GM21723 (cell line): ENCODE data around the gene POM121L2.
"Not testable (repeated sequence)": the region's sequence is repeated elsewhere in the genome, so short reads cannot be mapped to it uniquely, and the experiment has no call there.

Experiments
- ATAC-seq: cut with Tn5 transposase; IDR thresholded peaks from one replicate; pipeline ENCODE4 v1.9.1; 2021; ENCODE audit warnings: mild to moderate bottlenecking, moderate library complexity; ENCODE audit not compliant: unreplicated experiment

POM121L2 gene

DNA sequence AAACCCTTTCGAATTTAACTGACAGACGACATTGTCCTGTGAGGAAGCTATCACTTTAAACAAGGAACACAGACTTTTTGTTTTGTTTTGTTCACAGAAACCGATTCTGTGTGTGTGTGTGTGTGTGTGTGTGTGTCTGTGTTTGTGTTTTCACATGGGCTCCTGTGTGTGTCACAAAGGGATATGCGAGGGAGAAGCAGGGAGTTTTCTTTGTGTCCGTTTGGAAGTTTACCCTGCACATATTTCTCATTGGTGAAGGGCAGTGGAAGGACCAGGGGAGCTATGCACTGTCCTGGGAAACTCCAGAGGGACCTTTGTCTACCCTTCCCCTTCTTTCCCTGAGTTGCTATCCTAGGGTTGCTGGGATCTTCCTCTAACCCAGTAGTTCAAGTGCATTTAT, 17.7 kb downstream of the POM121L2 start:
- no peak for ATAC-seq

DNA sequence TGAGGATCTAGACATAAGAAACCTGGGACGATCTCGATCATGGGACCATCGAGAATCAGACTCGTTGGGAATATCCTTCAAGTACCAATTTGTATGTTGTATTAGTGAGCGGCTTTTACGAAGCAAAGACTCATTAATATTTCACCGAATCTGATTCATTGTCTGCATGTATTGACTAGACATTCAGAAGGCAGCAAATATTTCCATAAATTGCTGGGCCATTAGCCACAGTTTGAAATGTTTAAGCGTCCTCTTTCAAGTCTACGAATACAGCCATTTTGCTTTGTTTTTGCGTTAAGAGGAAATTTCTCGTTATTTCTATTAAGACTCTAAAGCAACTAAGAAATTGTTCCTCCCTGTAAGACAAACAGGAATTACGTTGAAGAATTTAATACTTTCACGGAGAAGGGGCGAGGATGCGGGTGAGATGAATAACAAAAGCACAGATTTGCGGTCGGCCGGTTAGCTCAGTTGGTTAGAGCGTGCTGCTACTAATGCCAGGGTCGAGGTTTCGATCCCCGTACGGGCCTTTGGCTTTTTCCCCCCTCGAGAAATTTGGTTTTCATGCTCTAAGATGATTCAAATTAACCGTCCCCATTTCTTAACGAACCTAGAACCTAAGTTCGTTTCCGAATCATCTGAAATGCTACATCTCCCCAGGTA, 18.5 kb downstream of the POM121L2 start:
- ATAC-seq: no peak

DNA sequence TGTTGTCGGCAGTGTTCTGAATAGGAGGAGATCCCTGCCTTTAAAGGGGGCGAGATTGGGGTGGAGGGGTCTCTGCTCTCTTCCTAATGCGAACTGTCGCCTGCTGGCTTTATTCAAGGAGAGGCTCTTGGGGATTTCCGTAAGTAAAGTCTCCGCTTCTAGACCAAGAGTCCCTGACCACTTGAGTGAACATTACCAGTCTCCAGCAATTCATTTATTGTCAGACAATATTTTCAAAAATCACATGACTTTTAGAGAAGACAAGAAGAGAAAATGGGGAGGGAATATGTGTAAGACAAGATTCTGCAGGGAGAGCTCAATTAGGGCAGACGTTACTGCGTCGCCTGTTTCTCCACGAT, 21.2 kb downstream of the POM121L2 start:
- no peak for ATAC-seq

DNA sequence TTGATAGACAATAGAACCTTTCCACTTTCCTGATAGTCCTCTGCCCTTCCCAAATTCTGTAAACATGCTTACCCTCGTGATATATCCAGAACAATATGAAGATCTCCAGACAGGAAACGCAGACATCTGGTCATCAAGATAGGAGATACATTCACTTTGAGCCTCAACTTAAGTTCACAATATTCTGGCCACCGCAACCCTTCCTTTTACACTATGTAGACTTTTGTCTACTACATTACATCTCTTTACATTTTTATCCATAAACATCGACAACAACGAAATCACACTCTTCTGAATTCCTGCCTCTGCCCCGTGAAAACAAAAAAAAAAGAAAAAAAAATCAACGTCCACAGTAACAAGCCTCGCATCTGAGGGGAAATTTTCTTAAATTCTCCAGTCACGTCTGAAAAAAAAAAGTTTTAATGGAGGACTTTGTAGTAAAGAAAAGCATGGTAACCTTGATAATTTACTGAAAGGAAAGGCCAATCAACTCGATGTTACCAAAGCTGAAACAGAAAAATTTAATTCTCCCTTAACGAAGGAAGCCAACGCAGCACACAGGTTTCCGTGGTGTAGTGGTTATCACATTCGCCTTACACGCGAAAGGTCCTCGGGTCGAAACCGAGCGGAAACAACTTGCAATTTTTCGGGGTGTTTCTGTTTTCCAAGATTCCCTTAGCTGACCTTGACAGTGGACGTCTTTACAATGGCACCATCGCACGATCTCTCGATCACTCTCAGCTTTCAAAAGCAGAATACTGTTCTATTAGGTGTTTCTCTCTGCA, 21.8 kb downstream of the POM121L2 start:
- no peak for ATAC-seq

DNA sequence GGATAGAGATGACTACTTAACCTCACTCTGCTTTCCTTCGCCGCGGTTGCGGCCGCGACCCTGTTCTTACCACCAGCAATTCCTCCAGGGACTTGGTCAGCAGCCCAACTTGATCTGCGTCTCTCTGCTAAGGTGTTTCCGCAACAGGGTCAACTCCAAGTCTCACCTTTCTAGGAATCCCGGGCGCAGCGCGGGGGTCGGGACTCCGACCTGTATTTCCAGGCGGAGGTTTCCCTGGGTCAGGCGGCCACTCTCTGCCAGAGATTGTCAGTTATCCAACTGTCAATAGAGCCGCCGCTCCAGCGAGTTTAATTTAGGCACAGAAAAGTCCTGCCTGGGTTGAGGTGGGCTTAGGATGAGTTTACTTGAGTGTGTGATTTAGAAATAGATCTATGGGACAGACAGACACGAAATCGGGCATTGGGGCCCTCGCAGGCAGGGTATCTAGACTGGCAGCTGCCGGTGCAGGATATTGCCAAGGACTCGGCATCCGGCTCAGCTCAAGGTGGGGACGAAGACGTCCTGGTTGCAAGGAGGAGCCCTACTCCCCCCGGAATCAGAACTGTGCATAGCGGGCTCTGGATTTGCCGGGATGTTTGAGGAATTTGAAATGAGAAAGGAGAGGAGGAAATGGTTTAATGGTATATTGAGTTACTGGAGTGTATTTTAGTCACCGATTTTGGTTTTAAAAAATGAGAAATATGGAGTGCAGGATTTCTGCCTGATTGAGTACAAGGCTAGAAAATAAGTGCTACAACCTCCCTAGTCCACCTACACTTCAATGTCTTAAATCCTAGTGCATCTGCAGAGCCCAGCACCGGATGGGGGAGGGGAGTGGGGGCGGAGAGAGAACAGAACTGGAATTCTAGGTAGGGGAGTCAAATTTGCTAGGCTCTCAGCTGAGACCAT, 23.7 kb downstream of the POM121L2 start:
- no peak for ATAC-seq

DNA sequence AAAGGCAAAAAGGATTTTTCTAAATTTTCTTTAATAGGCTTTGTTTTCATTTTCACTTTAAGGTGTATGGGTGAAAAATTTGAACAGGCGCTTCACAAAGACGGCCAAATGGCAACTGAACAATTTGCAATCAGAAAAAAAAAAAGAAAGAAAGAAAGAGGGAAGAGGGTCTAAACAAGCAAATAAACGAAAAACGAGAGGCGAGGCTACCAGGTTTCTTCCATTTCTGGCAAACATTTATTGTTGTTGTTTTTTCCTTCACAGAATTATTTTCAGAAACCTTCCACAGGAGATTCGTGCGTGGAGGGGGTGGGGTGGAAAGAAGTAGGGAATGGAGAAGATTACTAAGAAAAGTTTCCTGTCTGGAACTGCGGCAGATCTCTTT, 24.3 kb downstream of the POM121L2 start:
- no peak for ATAC-seq

DNA sequence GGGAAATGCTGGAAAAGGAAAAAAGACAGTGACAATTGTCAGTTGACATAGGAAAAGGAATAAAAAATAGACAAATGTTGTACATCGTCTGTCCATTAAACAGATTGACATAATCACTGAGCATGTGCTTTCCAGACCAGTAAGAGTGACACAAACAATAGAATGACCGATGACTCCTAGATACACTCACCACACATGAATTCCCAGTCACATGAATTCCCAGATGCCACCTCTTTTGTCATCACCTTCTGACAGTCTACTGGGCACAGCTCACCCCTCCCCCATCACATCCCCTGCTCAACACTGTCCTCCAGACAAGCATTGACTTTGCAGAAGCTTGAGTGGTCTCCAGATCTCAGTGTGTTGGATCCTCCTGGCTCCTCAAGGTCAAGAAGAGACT, 25.9 kb downstream of the POM121L2 start:
- no peak for ATAC-seq

DNA sequence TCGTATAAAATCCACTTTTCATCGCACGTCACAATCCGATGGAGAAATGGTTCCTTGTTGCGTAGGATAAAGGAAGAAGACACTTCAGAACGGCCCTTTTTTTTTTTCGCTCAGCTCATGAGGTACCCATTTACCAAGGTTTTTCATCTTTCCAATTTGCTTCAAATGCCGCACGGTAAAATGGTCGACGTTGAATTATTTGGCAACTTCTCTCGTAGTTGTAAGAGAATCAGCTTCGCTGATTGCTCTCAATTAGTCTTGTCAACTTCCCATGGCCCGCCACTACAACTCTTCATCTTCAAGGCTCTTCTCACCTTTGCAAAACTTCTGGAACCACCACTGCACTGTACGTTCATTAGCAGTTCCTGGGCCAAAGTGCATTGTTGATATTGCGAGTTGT, 28.8 kb downstream of the POM121L2 start:
- no peak for ATAC-seq

- no peak for ATAC-seq
Measured at GRCh38 chr6:27281569-27281968, 30.5 kb downstream of the POM121L2 start.

DNA sequence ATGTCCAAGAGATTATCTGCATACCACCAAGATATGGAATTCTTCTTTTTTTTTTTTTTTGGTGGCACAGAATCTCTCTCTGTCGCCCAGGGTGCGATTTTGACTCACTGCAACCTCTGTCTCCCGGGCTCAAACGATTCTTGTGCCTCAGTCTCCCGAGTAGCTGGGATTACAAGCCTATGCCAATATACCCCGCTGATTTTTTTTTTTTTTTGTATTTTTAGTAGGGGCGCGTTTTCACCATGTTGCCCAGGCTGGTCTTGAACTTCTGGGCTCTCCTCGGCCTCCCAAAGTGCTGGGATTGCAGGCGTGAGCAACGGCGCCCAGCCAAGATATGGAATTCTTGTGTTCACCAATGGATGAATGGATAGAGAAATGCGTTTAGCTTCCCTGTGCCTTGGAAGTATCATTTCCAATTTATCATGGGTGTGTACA, 31.0 kb downstream of the POM121L2 start:
- no peak for ATAC-seq

DNA sequence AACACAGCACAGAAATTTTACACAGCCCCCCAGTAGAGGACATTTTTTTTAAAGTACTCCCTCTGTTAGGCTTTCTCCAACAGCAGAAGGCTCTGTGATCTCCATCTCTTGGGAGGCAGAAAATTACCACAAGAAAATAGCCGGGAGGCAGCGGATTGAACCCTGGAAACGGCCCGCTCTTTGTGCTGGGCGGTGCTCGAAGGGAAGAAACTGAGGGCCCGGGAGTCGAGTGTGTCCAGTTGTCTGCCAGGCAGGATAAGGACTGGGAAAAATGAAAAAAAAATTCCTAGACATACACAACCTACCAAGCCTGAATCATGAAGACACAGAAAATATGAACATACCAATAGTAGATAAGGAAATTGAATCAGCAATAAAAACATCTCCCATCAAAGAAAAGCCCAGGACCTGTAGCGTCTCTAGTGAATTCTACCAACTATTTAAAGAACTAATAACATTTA, 31.5 kb downstream of the POM121L2 start:
- ATAC-seq: no peak

GRCh38 chr6:27280064-27280539, 32.0 kb downstream of the POM121L2 start:
- no peak for ATAC-seq

DNA sequence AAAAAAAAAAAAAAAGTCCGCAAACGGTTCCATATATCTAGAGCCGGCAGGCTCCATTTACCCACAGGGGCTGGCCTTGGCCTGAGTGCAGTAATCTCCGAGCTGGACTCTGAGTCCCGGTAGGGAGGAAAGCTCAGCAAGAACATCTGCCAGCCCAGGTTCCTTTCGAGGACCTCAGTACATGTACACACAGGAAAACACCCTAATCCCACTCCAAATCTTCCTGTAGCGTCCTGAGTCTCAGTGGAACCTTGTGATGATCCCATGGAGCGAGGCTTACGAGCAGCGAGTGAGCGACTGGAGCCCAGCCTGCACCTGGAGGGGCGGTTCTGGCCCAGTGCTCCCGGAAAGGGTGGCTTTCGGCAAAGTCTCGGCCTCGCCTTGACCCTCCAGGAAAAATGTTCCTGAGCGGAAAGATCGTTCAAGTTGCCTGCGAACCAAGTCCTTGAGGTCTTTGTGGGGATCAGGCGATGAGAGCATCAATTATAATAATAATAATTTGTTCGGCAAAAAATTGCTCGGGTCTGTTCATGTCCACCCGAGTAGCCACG, 32.5 kb downstream of the POM121L2 start:
- ATAC-seq: no peak

DNA sequence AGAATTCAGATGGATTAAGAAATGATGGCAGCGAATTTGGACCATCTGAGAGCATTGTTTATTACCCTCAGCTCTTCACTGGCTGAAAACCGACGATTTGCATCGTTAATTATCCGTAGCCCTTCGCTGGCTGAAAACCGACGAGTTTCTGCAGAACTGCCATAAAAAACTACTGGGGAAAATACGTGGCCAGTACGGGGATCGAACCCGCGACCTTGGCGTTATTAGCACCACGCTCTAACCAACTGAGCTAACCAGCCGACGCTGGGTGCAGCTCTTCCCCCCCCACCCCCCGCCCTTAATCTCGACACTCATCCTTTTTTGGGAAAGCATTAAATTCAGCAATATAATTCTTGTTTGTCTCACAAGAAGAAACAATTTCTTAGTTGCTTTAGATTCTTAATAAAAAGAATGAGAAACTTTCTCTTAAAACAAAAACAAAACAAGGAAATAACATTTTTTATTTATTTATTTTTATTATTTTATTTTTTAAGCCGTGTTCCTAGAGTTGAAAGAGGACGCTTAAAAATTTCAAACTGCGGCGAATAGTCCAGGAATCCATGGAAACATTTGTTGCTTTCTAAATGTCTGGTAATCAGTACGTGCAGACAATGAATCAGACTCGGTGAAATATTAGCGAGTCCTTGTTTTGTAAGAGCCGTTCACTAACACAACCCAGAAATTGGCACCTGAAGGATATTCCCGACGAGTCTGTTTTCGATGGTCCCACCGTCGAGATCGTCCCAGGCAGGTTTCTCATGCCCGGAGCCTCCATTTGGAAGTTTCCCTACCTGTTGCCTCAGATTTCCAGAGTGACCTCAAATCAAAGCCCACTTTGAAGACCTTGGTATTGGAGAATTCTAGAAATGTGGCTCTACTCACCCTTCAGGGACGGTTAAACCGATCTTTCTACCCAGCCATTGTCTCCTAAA, 36.8 kb downstream of the POM121L2 start:
- no peak for ATAC-seq

DNA sequence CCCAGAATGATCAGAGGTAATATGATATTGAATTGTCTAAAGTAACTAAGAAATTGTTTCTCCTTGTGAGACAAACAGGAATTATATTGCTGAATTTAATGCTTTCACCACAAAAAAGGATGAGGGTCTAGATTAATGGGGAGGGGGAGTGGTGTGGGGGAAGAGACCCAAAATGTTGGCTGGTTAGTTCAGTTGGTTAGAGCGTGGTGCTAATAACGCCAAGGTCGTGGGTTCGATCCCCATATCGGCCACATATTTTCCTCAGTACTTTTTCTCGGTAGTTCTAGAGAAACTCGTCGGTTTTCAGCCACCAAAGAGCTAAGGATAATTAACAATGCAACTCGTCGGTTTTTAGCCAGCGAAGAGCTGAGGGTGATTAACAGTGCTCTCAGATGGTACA, 38.3 kb downstream of the POM121L2 start:
- no peak for ATAC-seq

GRCh38 chr6:27268803-27269202, 43.3 kb downstream of the POM121L2 start:
- ATAC-seq: no peak

DNA sequence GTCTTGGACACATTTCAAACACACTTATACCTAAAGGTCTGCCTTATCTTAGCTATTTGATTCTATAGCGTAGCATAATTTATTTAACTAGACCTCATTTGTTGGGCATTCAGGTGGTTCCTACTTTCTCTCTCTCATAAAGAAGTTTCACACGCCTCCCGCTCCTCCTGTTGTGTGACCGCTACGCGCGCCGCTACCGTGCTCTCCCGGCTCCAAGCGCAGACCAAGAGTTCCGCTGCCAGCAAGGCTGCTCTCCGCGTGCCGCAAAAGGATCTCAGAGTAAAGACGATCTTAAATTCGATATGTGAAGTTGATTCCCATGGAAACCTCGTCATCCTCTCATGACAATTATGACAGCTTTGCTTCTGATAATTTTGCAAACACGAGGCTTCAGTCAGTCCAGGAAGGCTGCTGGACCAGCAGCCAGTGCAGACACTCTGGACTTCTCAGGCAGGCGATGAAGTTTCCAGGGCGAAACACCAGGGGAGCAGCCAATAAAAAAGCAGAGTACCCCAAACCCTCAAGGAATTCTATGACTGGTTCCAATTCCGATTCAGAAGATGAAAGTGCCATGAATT, 44.1 kb downstream of the POM121L2 start:
- ATAC-seq: no peak

DNA sequence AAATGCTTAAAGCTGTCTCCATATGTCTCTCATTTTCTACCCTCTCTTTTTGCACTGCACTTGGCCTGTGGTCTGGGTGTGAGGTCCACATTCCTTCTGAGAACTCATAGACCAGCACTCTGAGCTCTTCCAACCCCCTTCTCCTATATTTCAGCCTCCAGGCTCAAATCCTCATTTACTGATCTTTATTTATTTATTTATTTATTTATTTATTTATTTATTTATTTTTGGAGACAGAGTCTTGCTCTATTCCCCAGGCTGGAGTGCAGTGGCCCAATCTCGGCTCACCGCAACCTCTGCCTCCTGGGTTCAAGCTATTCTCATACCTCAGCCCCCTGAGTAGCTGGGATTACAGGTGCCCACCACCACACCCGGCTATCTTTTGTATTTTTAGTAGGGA, 45.1 kb downstream of the POM121L2 start:
- ATAC-seq: not testable (repeated sequence)

DNA sequence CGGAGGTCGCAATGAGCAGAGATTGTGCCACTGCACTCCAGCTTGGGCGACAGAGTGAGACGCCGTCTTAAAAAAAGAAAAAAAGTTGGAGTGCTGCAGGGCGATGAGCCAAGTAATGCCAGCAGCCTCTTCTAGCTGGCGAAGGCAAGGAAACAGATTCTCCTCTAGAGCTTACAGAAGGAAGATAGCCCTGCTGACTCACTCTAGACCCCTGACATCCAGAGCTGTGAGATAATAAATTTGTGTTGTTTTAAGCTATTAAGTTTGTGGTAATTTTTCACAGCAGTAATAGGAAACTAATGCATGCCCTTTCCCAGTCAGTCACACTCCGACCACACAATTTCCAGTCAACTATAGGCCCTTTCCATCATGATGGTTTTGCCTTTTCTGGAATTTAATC, 48.2 kb downstream of the POM121L2 start:
- no peak for ATAC-seq
